Endothelial cell of umbilical vein (primary cell): ENCODE data around the gene ALOXE3.

Experiments
- CTCF ChIP-seq, 2 donors: IDR thresholded peaks; 1 replicate in 1 of 2; 2 replicates in 1 of 2; pipeline ENCODE4 v1.5.1; 2011; ENCODE audit warnings: low read length in 2 of 2, mild to moderate bottlenecking in 2 of 2, moderate library complexity in 2 of 2, control low read depth in 1 of 2, inconsistent platforms in 1 of 2, low read depth in 1 of 2; ENCODE audit not compliant: insufficient read depth in 1 of 2; ENCODE audit errors: extremely low read depth in 1 of 2
- EZH2 ChIP-seq: IDR thresholded peaks from 2 replicates; pipeline ENCODE4 v1.6.1; 2012; ENCODE audit warnings: borderline replicate concordance, low read depth, mild to moderate bottlenecking, moderate library complexity, low read length, inconsistent platforms; ENCODE audit not compliant: severe bottlenecking
- FOS ChIP-seq: IDR thresholded peaks from 2 replicates; pipeline ENCODE4 v1.6.1; 2011; ENCODE audit warnings: mild to moderate bottlenecking, low read length, moderate library complexity, borderline replicate concordance; ENCODE audit not compliant: insufficient read depth
- GATA2 ChIP-seq: IDR thresholded peaks from 2 replicates; pipeline ENCODE4 v1.7.0; 2011; ENCODE audit warnings: low read depth, mild to moderate bottlenecking, moderate library complexity, mixed read lengths, low read length; ENCODE audit not compliant: insufficient read length, insufficient read depth
- MAX ChIP-seq: IDR thresholded peaks from 2 replicates; pipeline ENCODE4 v1.6.1; 2011; ENCODE audit not compliant: insufficient read depth, insufficient read length
- POLR2A ChIP-seq: IDR thresholded peaks from 2 replicates; pipeline ENCODE4 v1.6.1; 2012; ENCODE audit warnings: low read depth, mild to moderate bottlenecking, control low read depth, low read length
- POLR2AphosphoS5 ChIP-seq: IDR thresholded peaks from 2 replicates; pipeline ENCODE4 v1.6.1; 2012; ENCODE audit warnings: low read depth, mild to moderate bottlenecking, control low read depth, low read length, moderate library complexity; ENCODE audit not compliant: insufficient read depth

DNA sequence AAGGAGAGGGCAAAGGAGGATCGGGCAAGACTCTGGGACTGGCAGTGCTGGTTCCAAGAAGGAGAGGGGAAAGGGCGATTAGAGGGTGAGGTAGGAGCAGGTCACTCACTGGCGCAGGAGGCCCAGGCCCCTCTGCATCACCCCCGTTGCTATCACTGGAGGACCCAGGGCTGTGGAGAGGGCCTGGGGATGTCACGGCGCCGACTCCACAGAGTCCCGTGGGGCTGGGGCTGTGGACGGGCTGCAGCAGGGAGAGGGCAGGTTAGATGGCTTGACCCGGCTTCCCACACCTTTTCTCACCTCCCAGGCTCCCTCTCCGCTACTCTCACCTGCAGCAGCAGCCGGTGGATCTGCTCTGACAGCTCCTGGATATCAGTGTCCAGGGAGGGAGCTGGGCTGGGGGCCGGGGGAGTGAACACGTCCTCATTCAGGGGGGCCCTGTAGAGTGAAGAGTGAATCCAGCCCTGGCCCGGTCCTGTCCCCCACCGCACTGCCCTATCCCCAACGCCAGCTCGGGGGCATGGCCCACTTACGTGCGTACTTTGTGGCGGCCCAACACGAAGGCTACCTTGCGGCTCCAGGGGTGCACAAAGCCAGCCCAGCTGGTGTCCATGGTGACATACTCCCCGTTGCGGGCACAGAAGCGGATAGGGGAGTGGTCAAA is 29.0 kb upstream of the ALOXE3 start:
- no peak for TF ChIP-seq POLR2A
- no peak for TF ChIP-seq MAX
- no peak for TF ChIP-seq CTCF (IDR thresholded peaks at IDR 0.05; ENCODE audit: extremely low read depth in 1 of 2, insufficient read depth in 1 of 2, low read depth in 1 of 2, low read length in 2 of 2)
- TF ChIP-seq POLR2AphosphoS5 = no peak
- no peak for TF ChIP-seq GATA2
- TF ChIP-seq FOS = no peak
- no peak for TF ChIP-seq EZH2
